Measurements from ENCODE around the gene TTC7B. TPM values are rescaled to one million over a fixed set of nuclear protein-coding genes. Genes with fewer than 3 reads are reported as not detected.

The TTC7B gene
- total RNA-seq, 1 experiment from 2014 or later: 40.9 TPM

GRCh38 chr14:90659156-90659555 is 157.1 kb downstream of the TTC7B start:
- ATAC-seq: no peak
- no peak overlapping the region for H3K4me3 ChIP-seq (ENCODE audit: low read depth in 2 of 2, low read length in 2 of 2)
- no peak for DNase-seq (ENCODE audit: low read depth, low spot score)
- no peak overlapping the region for H3K27ac ChIP-seq (ENCODE audit: low read length)
- no peaks in the 10 kb centered on the region for H3K36me3 ChIP-seq (ENCODE audit: control insufficient read depth, insufficient read depth, low read length)
- ChIA-PET POLR2A (no interaction called here), CTCF (no interaction called here)
- in situ Hi-C loops (cut with HindIII; ENCODE audit: low pct_unique_long_range_greater_than_20kb, low sequenced_read_pairs) (no loop called here), intact Hi-C loops (cut with micrococcal nuclease; ENCODE audit: unreplicated experiment) (no loop called here)
- TF ChIP-seq POLR2AphosphoS5 (IDR thresholded peaks at IDR 0.05; ENCODE audit: low read depth, low read length) (no peak), TCF7L2 (IDR thresholded peaks at IDR 0.05; ENCODE audit: low read depth, low read length) (no peak), SIN3A (IDR thresholded peaks at IDR 0.05; ENCODE audit: borderline replicate concordance, insufficient read depth, low read depth, low read length) (no peak), REST (IDR thresholded peaks at IDR 0.05; ENCODE audit: insufficient read depth in 1 of 2, low read depth in 2 of 2, low read length in 1 of 2) (no peak), CTCF (IDR thresholded peaks at IDR 0.05) (no peak)
- no peaks in the 10 kb centered on the region for H3K27me3 ChIP-seq (ENCODE audit: control insufficient read depth, insufficient read depth, low read length)
- H3K4me1 ChIP-seq (ENCODE audit: control insufficient read depth, insufficient read depth, low read length): no peaks in the 10 kb centered on the region
- no peaks in the 10 kb centered on the region for H3K9me3 ChIP-seq (ENCODE audit: control insufficient read depth, insufficient read depth, low read depth, low read length)
- BruUV-seq (replicated peaks): no TSS peak

GRCh38 chr14:90658541-90658967 is 157.7 kb downstream of the TTC7B start:
- no TSS peak for BruUV-seq (replicated peaks)
- TF ChIP-seq REST (IDR thresholded peaks at IDR 0.05; ENCODE audit: insufficient read depth in 1 of 2, low read depth in 2 of 2, low read length in 1 of 2) (no peak), CTCF (IDR thresholded peaks at IDR 0.05) (no peak), TCF7L2 (IDR thresholded peaks at IDR 0.05; ENCODE audit: low read depth, low read length) (no peak), SIN3A (IDR thresholded peaks at IDR 0.05; ENCODE audit: borderline replicate concordance, insufficient read depth, low read depth, low read length) (no peak), POLR2AphosphoS5 (IDR thresholded peaks at IDR 0.05; ENCODE audit: low read depth, low read length) (no peak)
- no peak for ATAC-seq
- intact Hi-C loops (cut with micrococcal nuclease; ENCODE audit: unreplicated experiment) (no loop called here), in situ Hi-C loops (cut with HindIII; ENCODE audit: low pct_unique_long_range_greater_than_20kb, low sequenced_read_pairs) (no loop called here)
- POLR2A ChIA-PET: no interaction called here
- Histone ChIP-seq H3K36me3 (ENCODE audit: control insufficient read depth, insufficient read depth, low read length) (no peaks in the 10 kb centered on the region), H3K4me1 (ENCODE audit: control insufficient read depth, insufficient read depth, low read length) (no peaks in the 10 kb centered on the region), H3K27ac (ENCODE audit: low read length) (no peak overlapping the region), H3K4me3 (ENCODE audit: low read depth in 2 of 2, low read length in 2 of 2) (no peak overlapping the region), H3K27me3 (ENCODE audit: control insufficient read depth, insufficient read depth, low read length) (no peaks in the 10 kb centered on the region), H3K9me3 (ENCODE audit: control insufficient read depth, insufficient read depth, low read depth, low read length) (no peaks in the 10 kb centered on the region)
- DNase-seq (ENCODE audit: low read depth, low spot score): no peak
- CTCF ChIA-PET: no interaction called here
